DND-41 (cell line): ENCODE measurements around the gene TNFSF15.

Experiments used
- ATAC-seq: fragments of 200-7000 bp; cut with Tn5 transposase; 3 replicates; pipeline ENCODE4 v1.9.1; 2021; ENCODE audit warnings: low read depth; ENCODE audit not compliant: insufficient read depth
- DNase-seq: peaks from one replicate; pipeline ENCODE4 v3.0.0-alpha.2; 2020
- H2AFZ ChIP-seq: 2 replicates; pipeline ENCODE4 v1.6.0; 2012; ENCODE audit warnings: low read depth, low read length
- H3K27ac ChIP-seq: 2 replicates; pipeline ENCODE4 v1.5.1; 2012; ENCODE audit warnings: low read length, inconsistent platforms
- H3K27me3 ChIP-seq: fragments of 200-600 bp; sonication (generic); 2 replicates; pipeline ENCODE4 v1.6.0; 2012; ENCODE audit warnings: low read length, mild to moderate bottlenecking, inconsistent platforms; ENCODE audit not compliant: insufficient read depth, poor library complexity
- H3K36me3 ChIP-seq: 2 replicates; pipeline ENCODE4 v1.5.1; 2012; ENCODE audit warnings: low read length, inconsistent platforms; ENCODE audit not compliant: insufficient read depth
- H3K4me1 ChIP-seq: 2 replicates; pipeline ENCODE4 v1.5.1; 2012; ENCODE audit warnings: mild to moderate bottlenecking, low read length; ENCODE audit not compliant: insufficient read depth
- H3K4me2 ChIP-seq: 2 replicates; pipeline ENCODE4 v1.6.0; 2012; ENCODE audit warnings: mild to moderate bottlenecking, moderate library complexity, low read length, inconsistent platforms; ENCODE audit not compliant: insufficient read depth
- H3K4me3 ChIP-seq, 2 experiments: fragments of 200-600 bp in 1 of 2; shearing (Covaris generic) in 1 of 2; 2 replicates each; pipeline ENCODE4 v1.5.1; 2012 to 2016; ENCODE audit warnings: inconsistent platforms in 2 of 2, low read length in 2 of 2, mild to moderate bottlenecking in 2 of 2, low read depth in 1 of 2, moderate library complexity in 1 of 2
- H3K79me2 ChIP-seq: 2 replicates; pipeline ENCODE4 v1.6.0; 2012; ENCODE audit warnings: low read length, inconsistent platforms; ENCODE audit not compliant: insufficient read depth
- H3K9ac ChIP-seq: 2 replicates; pipeline ENCODE4 v1.6.0; 2012; ENCODE audit warnings: low read depth, mild to moderate bottlenecking, inconsistent platforms, low read length, moderate library complexity
- H3K9me3 ChIP-seq: 2 replicates; pipeline ENCODE4 v1.5.1; 2012; ENCODE audit warnings: low read length, moderate library complexity, mild to moderate bottlenecking, inconsistent platforms; ENCODE audit not compliant: insufficient read depth, severe bottlenecking
- H4K20me1 ChIP-seq: 2 replicates; pipeline ENCODE4 v1.6.0; 2012; ENCODE audit warnings: low read length; ENCODE audit not compliant: insufficient read depth
- EZH2 ChIP-seq: IDR thresholded peaks from 3 replicates; pipeline ENCODE4 v1.6.1; 2012; ENCODE audit warnings: borderline replicate concordance, low read depth, mild to moderate bottlenecking, moderate library complexity, low read length, inconsistent platforms; ENCODE audit not compliant: severe bottlenecking
- TF ChIP-seq, protein P1 (sequence below): IDR thresholded peaks from 2 replicates; pipeline ENCODE4 v1.5.1; 2012; ENCODE audit warnings: borderline replicate concordance, low read length, moderate library complexity, mild to moderate bottlenecking; ENCODE audit not compliant: poor library complexity, severe bottlenecking; ENCODE audit errors: extremely low read depth

The TNFSF15 gene

DNA sequence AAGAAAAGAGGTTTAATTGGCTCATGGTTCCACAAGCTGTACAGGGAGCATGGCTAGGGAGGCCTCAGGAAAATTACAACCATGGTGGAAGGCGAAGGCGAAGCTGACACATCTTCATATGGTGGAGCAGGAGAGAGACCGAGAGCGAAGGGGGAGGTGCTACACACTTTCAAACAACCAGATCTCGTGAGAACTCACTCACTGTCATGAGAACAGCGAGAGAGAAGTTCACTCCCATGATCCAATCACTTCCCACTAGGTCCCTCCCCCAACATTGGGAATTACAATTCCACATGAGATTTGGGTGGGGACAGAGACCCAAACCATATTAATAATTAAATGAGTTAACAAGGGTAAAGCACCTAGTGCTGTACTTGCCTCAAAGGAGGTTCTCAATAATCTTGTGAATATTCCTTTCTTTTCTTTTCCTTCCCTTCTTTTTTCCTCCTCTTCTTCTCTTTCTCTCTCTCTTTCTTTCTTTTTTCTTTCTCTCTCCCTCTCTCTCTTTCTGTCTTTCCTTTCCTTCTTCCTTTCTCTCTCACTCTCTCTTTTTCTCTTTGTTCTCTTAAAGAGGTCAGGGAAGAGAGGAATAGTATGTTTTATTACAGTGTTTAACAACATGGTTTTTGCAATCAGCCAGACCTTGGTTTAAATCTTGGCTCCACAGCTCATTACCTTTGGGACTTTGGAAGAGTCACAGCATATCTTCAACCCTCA lies 29.0 kb downstream of the TNFSF15 start:
- H3K4me3 ChIP-seq, result no peak overlapping the region
- H3K9ac ChIP-seq, result no peak overlapping the region
- H3K36me3 ChIP-seq, result no peaks in the 10 kb centered on the region
- no peak overlapping the region for H2AFZ ChIP-seq
- no peaks in the 10 kb centered on the region for H3K27me3 ChIP-seq
- H3K9me3 ChIP-seq, result no peaks in the 10 kb centered on the region
- no peak for DNase-seq
- H3K27ac ChIP-seq, result no peak overlapping the region
- no peak for ATAC-seq
- no peaks in the 10 kb centered on the region for H4K20me1 ChIP-seq
- H3K4me2 ChIP-seq, result no peak overlapping the region
- TF ChIP-seq EZH2, result no peak
- TF ChIP-seq, protein P1, sequence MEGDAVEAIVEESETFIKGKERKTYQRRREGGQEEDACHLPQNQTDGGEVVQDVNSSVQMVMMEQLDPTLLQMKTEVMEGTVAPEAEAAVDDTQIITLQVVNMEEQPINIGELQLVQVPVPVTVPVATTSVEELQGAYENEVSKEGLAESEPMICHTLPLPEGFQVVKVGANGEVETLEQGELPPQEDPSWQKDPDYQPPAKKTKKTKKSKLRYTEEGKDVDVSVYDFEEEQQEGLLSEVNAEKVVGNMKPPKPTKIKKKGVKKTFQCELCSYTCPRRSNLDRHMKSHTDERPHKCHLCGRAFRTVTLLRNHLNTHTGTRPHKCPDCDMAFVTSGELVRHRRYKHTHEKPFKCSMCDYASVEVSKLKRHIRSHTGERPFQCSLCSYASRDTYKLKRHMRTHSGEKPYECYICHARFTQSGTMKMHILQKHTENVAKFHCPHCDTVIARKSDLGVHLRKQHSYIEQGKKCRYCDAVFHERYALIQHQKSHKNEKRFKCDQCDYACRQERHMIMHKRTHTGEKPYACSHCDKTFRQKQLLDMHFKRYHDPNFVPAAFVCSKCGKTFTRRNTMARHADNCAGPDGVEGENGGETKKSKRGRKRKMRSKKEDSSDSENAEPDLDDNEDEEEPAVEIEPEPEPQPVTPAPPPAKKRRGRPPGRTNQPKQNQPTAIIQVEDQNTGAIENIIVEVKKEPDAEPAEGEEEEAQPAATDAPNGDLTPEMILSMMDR, result no peak
- no peaks in the 10 kb centered on the region for H3K79me2 ChIP-seq
- H3K4me1 ChIP-seq, result peaks cover 9% of the 10 kb centered on the region; the same call in 1 of the 2 replicates

DNA sequence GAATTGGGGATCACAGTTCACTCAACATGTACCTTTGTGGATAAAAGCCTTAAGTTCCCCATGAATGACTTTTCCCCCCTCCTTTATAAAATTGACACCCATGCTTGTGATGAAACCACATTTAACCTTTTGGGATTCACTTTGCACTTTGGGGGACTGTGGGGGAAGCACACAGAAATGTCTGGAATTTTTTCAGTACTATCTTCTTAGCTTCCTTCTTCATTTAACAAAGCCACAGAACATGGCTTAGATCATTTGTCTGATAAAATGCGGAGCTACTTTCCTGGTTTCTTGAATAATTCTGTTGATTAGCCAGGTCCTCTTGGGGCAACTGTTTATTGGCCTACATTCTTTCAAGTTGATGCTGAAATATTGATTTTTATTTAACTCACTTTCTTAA lies 29.9 kb downstream of the TNFSF15 start:
- DNase-seq (no peak), ATAC-seq (no peak)
- TF ChIP-seq, protein P1, result no peak
- no peak for TF ChIP-seq EZH2
- Histone ChIP-seq H3K4me3 (no peak overlapping the region), H3K27ac (no peak overlapping the region), H3K79me2 (no peaks in the 10 kb centered on the region), H4K20me1 (no peaks in the 10 kb centered on the region), H3K9me3 (no peaks in the 10 kb centered on the region), H3K4me2 (no peak overlapping the region), H3K36me3 (no peaks in the 10 kb centered on the region), H3K4me1 (peaks cover 9% of the 10 kb centered on the region; the same call in 1 of the 2 replicates), H3K27me3 (no peaks in the 10 kb centered on the region), H3K9ac (no peak overlapping the region), H2AFZ (no peak overlapping the region)

DNA sequence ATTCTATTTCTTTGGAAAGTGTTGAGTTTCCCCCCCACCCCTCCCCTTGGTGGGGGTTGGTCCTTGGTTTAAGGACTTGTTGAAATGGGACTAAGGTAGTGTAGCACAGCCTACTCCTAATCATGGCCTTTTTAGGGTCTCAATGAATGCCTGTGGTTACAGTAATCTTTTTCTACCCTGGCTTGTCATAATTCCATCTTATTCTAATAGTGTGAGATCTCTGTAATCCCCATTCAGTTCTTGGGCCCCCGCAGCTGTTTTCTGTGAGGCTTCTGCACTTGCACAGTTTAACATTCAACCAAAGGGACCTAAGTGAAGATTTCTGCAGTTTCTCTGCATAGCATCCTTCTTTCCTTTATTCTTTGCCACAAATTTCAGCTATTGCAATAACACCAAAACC lies 30.7 kb downstream of the TNFSF15 start:
- Histone ChIP-seq H3K9me3 (no peaks in the 10 kb centered on the region), H3K36me3 (no peaks in the 10 kb centered on the region), H3K27ac (no peak overlapping the region), H3K27me3 (no peaks in the 10 kb centered on the region), H3K4me3 (no peak overlapping the region), H3K4me1 (peaks cover 9% of the 10 kb centered on the region; the same call in 1 of the 2 replicates), H3K4me2 (no peak overlapping the region), H3K9ac (no peak overlapping the region), H2AFZ (no peak overlapping the region), H4K20me1 (no peaks in the 10 kb centered on the region), H3K79me2 (no peaks in the 10 kb centered on the region)
- no peak for TF ChIP-seq EZH2
- TF ChIP-seq, protein P1, result no peak
- DNase-seq (no peak), ATAC-seq (no peak)
